ENCODE measurements around the gene EME1.

EME1 gene

GRCh38 chr17:50356418-50356817, 16.6 kb upstream of the EME1 start:
- Histone ChIP-seq H4K20me1 (ENCODE audit: insufficient read depth, low read length) (peaks cover 38% of the 10 kb centered on the region), H3K9me3 (ENCODE audit: insufficient read depth, low read length, severe bottlenecking) (no peaks in the 10 kb centered on the region), H2AFZ (ENCODE audit: low read depth, low read length) (no peak overlapping the region), H3K27me3 (ENCODE audit: insufficient read depth, low read length, poor library complexity) (no peaks in the 10 kb centered on the region), H3K36me3 (ENCODE audit: insufficient read depth, low read length) (peaks cover 90% of the 10 kb centered on the region), H3K79me2 (ENCODE audit: insufficient read depth, low read length) (peaks cover 13% of the 10 kb centered on the region; the same call in 1 of the 2 replicates), H3K9ac (ENCODE audit: low read depth, low read length) (no peak overlapping the region), H3K4me3 (ENCODE audit: low read depth in 1 of 2, low read length in 2 of 2) (no peak overlapping the region), H3K27ac (ENCODE audit: low read length) (no peak overlapping the region), H3K4me2 (ENCODE audit: insufficient read depth, low read length) (no peak overlapping the region), H3K4me1 (ENCODE audit: insufficient read depth, low read length) (no peaks in the 10 kb centered on the region)
- no peak for ATAC-seq (ENCODE audit: insufficient read depth, low read depth)
- DNase-seq = no peak
- TF ChIP-seq CTCF (IDR thresholded peaks at IDR 0.05; ENCODE audit: borderline replicate concordance, extremely low read depth, low read length, poor library complexity, severe bottlenecking) = no peak
- TF ChIP-seq EZH2 (IDR thresholded peaks at IDR 0.05; ENCODE audit: borderline replicate concordance, low read depth, low read length, severe bottlenecking) = no peak

- Histone ChIP-seq H3K4me3 (ENCODE audit: low read depth in 1 of 2, low read length in 2 of 2) (no peak overlapping the region), H3K27me3 (ENCODE audit: insufficient read depth, low read length, poor library complexity) (no peaks in the 10 kb centered on the region), H3K4me1 (ENCODE audit: insufficient read depth, low read length) (no peaks in the 10 kb centered on the region), H3K9ac (ENCODE audit: low read depth, low read length) (no peak overlapping the region), H2AFZ (ENCODE audit: low read depth, low read length) (no peak overlapping the region), H4K20me1 (ENCODE audit: insufficient read depth, low read length) (peaks cover 38% of the 10 kb centered on the region), H3K79me2 (ENCODE audit: insufficient read depth, low read length) (peaks cover 8% of the 10 kb centered on the region; the same call in 1 of the 2 replicates), H3K27ac (ENCODE audit: low read length) (no peak overlapping the region), H3K9me3 (ENCODE audit: insufficient read depth, low read length, severe bottlenecking) (no peaks in the 10 kb centered on the region), H3K4me2 (ENCODE audit: insufficient read depth, low read length) (no peak overlapping the region), H3K36me3 (ENCODE audit: insufficient read depth, low read length) (peaks cover 88% of the 10 kb centered on the region)
- ATAC-seq (ENCODE audit: insufficient read depth, low read depth) (no peak), DNase-seq (no peak)
- TF ChIP-seq CTCF (IDR thresholded peaks at IDR 0.05; ENCODE audit: borderline replicate concordance, extremely low read depth, low read length, poor library complexity, severe bottlenecking) (no peak), EZH2 (IDR thresholded peaks at IDR 0.05; ENCODE audit: borderline replicate concordance, low read depth, low read length, severe bottlenecking) (no peak)
Measured at GRCh38 chr17:50356892-50357510, 16.0 kb upstream of the EME1 start.

GRCh38 chr17:50358177-50358576, 14.9 kb upstream of the EME1 start:
- no peak for DNase-seq
- no peak for ATAC-seq (ENCODE audit: insufficient read depth, low read depth)

More at GRCh38 chr17:50358177-50358576, 14.9 kb upstream of the EME1 start:
- Histone ChIP-seq H3K79me2 (ENCODE audit: insufficient read depth, low read length) (no peaks in the 10 kb centered on the region), H4K20me1 (ENCODE audit: insufficient read depth, low read length) (peaks cover 36% of the 10 kb centered on the region), H3K36me3 (ENCODE audit: insufficient read depth, low read length) (peaks cover 76% of the 10 kb centered on the region), H3K27me3 (ENCODE audit: insufficient read depth, low read length, poor library complexity) (no peaks in the 10 kb centered on the region), H3K4me2 (ENCODE audit: insufficient read depth, low read length) (no peak overlapping the region), H2AFZ (ENCODE audit: low read depth, low read length) (no peak overlapping the region), H3K9me3 (ENCODE audit: insufficient read depth, low read length, severe bottlenecking) (no peaks in the 10 kb centered on the region), H3K27ac (ENCODE audit: low read length) (no peak overlapping the region), H3K4me3 (ENCODE audit: low read depth in 1 of 2, low read length in 2 of 2) (no peak overlapping the region), H3K4me1 (ENCODE audit: insufficient read depth, low read length) (no peaks in the 10 kb centered on the region), H3K9ac (ENCODE audit: low read depth, low read length) (no peak overlapping the region)
- TF ChIP-seq EZH2 (IDR thresholded peaks at IDR 0.05; ENCODE audit: borderline replicate concordance, low read depth, low read length, severe bottlenecking) (no peak), CTCF (IDR thresholded peaks at IDR 0.05; ENCODE audit: borderline replicate concordance, extremely low read depth, low read length, poor library complexity, severe bottlenecking) (no peak)

Measured in DND-41 (cell line).